Measurements from ENCODE around the gene ARHGEF7.

The ARHGEF7 gene

DNA sequence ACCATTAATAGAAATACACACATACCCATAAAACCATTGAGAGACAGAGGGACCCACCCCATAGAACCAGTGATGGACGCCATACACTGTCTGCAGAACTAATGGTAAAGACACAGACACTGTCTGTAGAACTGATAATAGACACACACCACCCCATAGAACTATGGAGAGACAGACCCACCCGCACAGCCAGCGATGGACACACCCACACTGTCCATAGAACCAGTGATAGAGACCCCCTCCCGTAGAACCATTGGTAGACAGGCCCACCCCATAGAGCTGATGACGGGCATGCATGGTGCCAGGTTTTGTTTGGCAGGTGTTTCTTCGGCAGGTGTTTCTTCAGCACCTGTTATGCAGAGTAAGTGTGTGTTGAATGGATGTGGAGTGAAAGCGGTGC, 117.1 kb downstream of the ARHGEF7 start:
- TF ChIP-seq, protein P1, sequence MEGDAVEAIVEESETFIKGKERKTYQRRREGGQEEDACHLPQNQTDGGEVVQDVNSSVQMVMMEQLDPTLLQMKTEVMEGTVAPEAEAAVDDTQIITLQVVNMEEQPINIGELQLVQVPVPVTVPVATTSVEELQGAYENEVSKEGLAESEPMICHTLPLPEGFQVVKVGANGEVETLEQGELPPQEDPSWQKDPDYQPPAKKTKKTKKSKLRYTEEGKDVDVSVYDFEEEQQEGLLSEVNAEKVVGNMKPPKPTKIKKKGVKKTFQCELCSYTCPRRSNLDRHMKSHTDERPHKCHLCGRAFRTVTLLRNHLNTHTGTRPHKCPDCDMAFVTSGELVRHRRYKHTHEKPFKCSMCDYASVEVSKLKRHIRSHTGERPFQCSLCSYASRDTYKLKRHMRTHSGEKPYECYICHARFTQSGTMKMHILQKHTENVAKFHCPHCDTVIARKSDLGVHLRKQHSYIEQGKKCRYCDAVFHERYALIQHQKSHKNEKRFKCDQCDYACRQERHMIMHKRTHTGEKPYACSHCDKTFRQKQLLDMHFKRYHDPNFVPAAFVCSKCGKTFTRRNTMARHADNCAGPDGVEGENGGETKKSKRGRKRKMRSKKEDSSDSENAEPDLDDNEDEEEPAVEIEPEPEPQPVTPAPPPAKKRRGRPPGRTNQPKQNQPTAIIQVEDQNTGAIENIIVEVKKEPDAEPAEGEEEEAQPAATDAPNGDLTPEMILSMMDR (IDR thresholded peaks at IDR 0.05; ENCODE audit: extremely low read depth, missing control alignments): no peak

DNA sequence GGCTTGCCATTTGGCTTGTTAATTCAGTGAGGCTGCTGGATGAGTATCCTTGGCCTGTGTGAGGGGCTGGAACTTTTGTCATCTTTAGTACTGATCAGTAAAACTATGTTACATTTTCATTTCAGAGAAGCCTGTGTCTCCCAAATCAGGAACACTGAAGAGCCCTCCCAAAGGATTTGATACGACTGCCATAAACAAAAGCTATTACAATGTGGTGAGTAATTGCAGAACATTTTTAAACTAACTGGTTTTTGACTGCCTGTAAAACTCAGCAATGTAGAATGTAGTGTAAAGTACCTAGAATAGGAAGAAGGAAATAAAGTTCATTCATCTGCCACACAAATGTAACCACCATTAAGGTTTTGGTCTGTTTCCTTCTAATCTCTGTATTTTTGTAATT, 118.0 kb downstream of the ARHGEF7 start:
- TF ChIP-seq, protein P1 (IDR thresholded peaks at IDR 0.05; ENCODE audit: extremely low read depth, missing control alignments): no peak
- no peak for DNase-seq (ENCODE audit: low spot score)

More for the DNA sequence above, 117.1 kb downstream of the ARHGEF7 start:
- DNase-seq (ENCODE audit: low spot score): no peak

GRCh38 chr13:111239764-111240670, 124.9 kb downstream of the ARHGEF7 start:
- no peak for DNase-seq (ENCODE audit: low spot score)
- TF ChIP-seq, protein P1 (IDR thresholded peaks at IDR 0.05; ENCODE audit: extremely low read depth, missing control alignments): no peak

DNA sequence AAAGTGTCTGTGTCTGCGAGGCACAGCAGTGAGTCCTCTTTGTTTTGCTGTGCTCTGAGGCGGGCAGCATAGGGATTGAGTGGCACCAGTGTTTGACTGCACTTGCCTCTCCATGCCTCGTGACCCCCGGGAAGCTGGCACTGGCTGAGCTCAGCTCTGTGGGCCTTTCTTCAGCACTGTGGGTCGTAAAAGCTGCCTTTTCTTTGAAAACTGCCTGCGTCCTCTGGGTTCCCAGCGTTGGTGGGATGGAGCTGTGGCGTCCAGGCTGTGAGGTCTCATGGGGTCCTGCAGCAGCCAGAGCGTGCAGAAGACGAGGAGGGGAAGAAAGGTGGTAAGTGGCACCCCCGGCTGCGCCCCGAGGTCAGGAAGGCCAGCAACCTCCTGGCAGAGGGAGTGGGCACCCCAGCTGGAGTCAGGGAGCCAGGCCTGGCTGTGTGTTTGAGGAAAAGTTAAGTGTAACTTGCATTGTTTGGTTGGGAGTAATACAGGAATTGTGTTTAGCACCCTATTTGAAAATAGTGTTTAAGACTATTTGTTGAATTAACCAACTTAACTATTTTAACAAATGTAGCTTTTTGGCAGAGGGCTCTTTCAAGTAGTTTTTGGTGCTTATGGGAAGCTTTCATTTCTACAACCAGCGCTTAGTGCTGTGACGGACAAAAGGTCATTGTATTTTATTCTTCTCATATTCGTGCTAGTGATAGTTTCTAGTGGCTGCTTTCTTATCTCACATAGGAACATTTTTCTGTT, 126.1 kb downstream of the ARHGEF7 start:
- DNase-seq (ENCODE audit: low spot score): no peak

GRCh38 chr13:111241862-111242261, 126.8 kb downstream of the ARHGEF7 start:
- TF ChIP-seq, protein P1 (IDR thresholded peaks at IDR 0.05; ENCODE audit: extremely low read depth, missing control alignments): no peak
- no peak for DNase-seq (ENCODE audit: low spot score)

More for the DNA sequence above, 126.1 kb downstream of the ARHGEF7 start:
- TF ChIP-seq, protein P1 (IDR thresholded peaks at IDR 0.05; ENCODE audit: extremely low read depth, missing control alignments): no peak

- TF ChIP-seq, protein P1 (IDR thresholded peaks at IDR 0.05; ENCODE audit: extremely low read depth, missing control alignments): no peak
- no peak for DNase-seq (ENCODE audit: low spot score)
These were observed 127.5 kb downstream of the ARHGEF7 start for GRCh38 chr13:111242585-111242984.

GRCh38 chr13:111243981-111244380, 128.9 kb downstream of the ARHGEF7 start:
- TF ChIP-seq, protein P1 (IDR thresholded peaks at IDR 0.05; ENCODE audit: extremely low read depth, missing control alignments): no peak
- DNase-seq (ENCODE audit: low spot score): no peak
